Retinal pigment epithelial cell (primary cell): ENCODE data around the gene KDM6B.

Experiments used
- DNase-seq: peaks from one replicate; pipeline ENCODE4 v3.0.0-alpha.2; 2010; ENCODE audit warnings: low read depth
- H3K4me3 ChIP-seq: 2 replicates; pipeline ENCODE4 v1.5.1; 2011; ENCODE audit warnings: mild to moderate bottlenecking, low read length, control low read depth, moderate library complexity
- CTCF ChIP-seq: conservative IDR thresholded peaks from 2 replicates; pipeline ENCODE4 v1.5.1; 2011; ENCODE audit warnings: low read depth, low read length, control low read depth, inconsistent platforms

KDM6B gene

GRCh38 chr17:7814969-7815368 is 19.0 kb upstream of the KDM6B start:
- H3K4me3 ChIP-seq, result no peak overlapping the region
- no peak for DNase-seq
- no peak for TF ChIP-seq CTCF

- no peak for DNase-seq
- TF ChIP-seq CTCF, result no peak
- H3K4me3 ChIP-seq, result no peak overlapping the region
Measured at GRCh38 chr17:7816926-7817642, 16.9 kb upstream of the KDM6B start.

- no peak overlapping the region for H3K4me3 ChIP-seq
- no peak for DNase-seq
- TF ChIP-seq CTCF, result no peak
Measured at GRCh38 chr17:7817643-7817964, 16.4 kb upstream of the KDM6B start.

- DNase-seq, result no peak
Measured at GRCh38 chr17:7818026-7818425, 16.0 kb upstream of the KDM6B start.

GRCh38 chr17:7818746-7819645 is 15.0 kb upstream of the KDM6B start:
- no peak overlapping the region for H3K4me3 ChIP-seq
- no peak for DNase-seq

More at GRCh38 chr17:7818026-7818425, 16.0 kb upstream of the KDM6B start:
- no peak overlapping the region for H3K4me3 ChIP-seq
- no peak for TF ChIP-seq CTCF

GRCh38 chr17:7820231-7820630 is 13.8 kb upstream of the KDM6B start:
- TF ChIP-seq CTCF, result no peak
- DNase-seq, result no peak
- no peak overlapping the region for H3K4me3 ChIP-seq

More at GRCh38 chr17:7818746-7819645, 15.0 kb upstream of the KDM6B start:
- no peak for TF ChIP-seq CTCF
